ENCODE measurements around the gene URI1. TPM values are rescaled to one million over a fixed set of nuclear protein-coding genes. Genes with fewer than 3 reads are reported as not detected.

URI1 gene
- total RNA-seq, 6 experiments from 2014 or later = 18.8 to 29.4 (median 22.2) TPM

DNA sequence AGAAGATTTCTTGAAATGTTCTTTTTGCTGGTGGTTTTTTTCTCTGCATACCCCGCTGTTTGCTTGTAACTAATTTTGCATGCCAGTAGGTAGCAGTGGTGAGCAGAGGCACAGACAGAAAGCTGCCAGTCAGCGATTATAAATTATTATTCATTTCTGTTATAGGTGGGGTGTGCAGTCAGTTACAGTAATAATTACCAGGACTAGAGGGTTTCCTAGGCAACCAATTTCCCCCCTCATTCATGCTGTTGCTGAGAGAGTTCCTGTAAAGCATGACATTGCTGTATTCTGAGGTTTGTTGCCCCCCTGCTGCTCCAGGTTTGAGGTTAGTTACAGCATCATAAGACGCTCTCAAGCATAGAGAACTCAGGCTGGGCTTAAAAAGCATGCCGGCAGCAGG is 104.5 kb downstream of the URI1 start:
- ATAC-seq = no peak
- Histone ChIP-seq H3K36me3 (no peaks in the 10 kb centered on the region), H3K9me3 (no peaks in the 10 kb centered on the region), H3K4me3 (no peak overlapping the region), H3K27me3 (no peaks in the 10 kb centered on the region), H3K27ac (no peak overlapping the region), H3K4me1 (no peaks in the 10 kb centered on the region)
- 40% methylated on average over 4 of the region's 4 CpGs for WGBS (ENCODE audit: insufficient coverage, low coverage, low lambda C conversion rate, missing lambda C conversion rate)
- intact Hi-C loops (cut with DNase I) = no loop called here
- no peak for DNase-seq
- TF ChIP-seq POLR2A (IDR thresholded peaks at IDR 0.05) = no peak
- peak in 3 of 4 donors; percentile 17 to 31 (median 30) for TF ChIP-seq CTCF (IDR thresholded peaks at IDR 0.05)

GRCh38 chr19:30047432-30047831 is 105.4 kb downstream of the URI1 start:
- no peaks in the 10 kb centered on the region for H3K36me3 ChIP-seq
- H3K4me3 ChIP-seq = no peak overlapping the region
- intact Hi-C loops (cut with DNase I) = no loop called here
- H3K9me3 ChIP-seq = no peaks in the 10 kb centered on the region
- 78% methylated on average over 2 of the region's 8 CpGs for WGBS (ENCODE audit: insufficient coverage, low coverage, low lambda C conversion rate, missing lambda C conversion rate)
- ATAC-seq (no peak), DNase-seq (no peak)
- H3K4me1 ChIP-seq = no peaks in the 10 kb centered on the region
- no peaks in the 10 kb centered on the region for H3K27me3 ChIP-seq
- H3K27ac ChIP-seq = no peak overlapping the region
- TF ChIP-seq POLR2A (IDR thresholded peaks at IDR 0.05) (no peak), CTCF (IDR thresholded peaks at IDR 0.05) (no peak)

GRCh38 chr19:30049226-30049625 is 107.2 kb downstream of the URI1 start:
- Histone ChIP-seq H3K36me3 (no peaks in the 10 kb centered on the region), H3K27me3 (no peaks in the 10 kb centered on the region), H3K27ac (no peak overlapping the region), H3K9me3 (no peaks in the 10 kb centered on the region), H3K4me1 (no peaks in the 10 kb centered on the region), H3K4me3 (no peak overlapping the region)
- ATAC-seq (no peak), DNase-seq (no peak)
- TF ChIP-seq CTCF (IDR thresholded peaks at IDR 0.05) (no peak), POLR2A (IDR thresholded peaks at IDR 0.05) (no peak)
- intact Hi-C loops (cut with DNase I) = no loop called here
- 92% methylated on average over 4 of the region's 4 CpGs for WGBS (ENCODE audit: insufficient coverage, low coverage, low lambda C conversion rate, missing lambda C conversion rate)

GRCh38 chr19:30049846-30050667 is 108.0 kb downstream of the URI1 start:
- DNase-seq (no peak), ATAC-seq (no peak)
- 79% methylated on average over 11 of the region's 13 CpGs for WGBS (ENCODE audit: insufficient coverage, low coverage, low lambda C conversion rate, missing lambda C conversion rate)
- intact Hi-C loops (cut with DNase I) = no loop called here
- no peaks in the 10 kb centered on the region for H3K4me1 ChIP-seq
- H3K27me3 ChIP-seq = no peaks in the 10 kb centered on the region
- H3K36me3 ChIP-seq = no peaks in the 10 kb centered on the region
- TF ChIP-seq POLR2A (IDR thresholded peaks at IDR 0.05) = no peak
- no peak for TF ChIP-seq CTCF (IDR thresholded peaks at IDR 0.05)
- H3K4me3 ChIP-seq = no peak overlapping the region
- no peak overlapping the region for H3K27ac ChIP-seq
- no peaks in the 10 kb centered on the region for H3K9me3 ChIP-seq
